HepG2 (cell line): ENCODE measurements around the gene APOC3. TPM values are rescaled to one million over a fixed set of nuclear protein-coding genes. Genes with fewer than 3 reads are reported as not detected.

Source experiments
- ATF7-NPFF ChIP-seq: sonication (generic); formaldehyde crosslinking; IDR thresholded peaks from 2 replicates; pipeline ENCODE4 v1.8.1; 2023; ENCODE audit warnings: mild to moderate bottlenecking, low read depth, missing genetic modification reagents, moderate library complexity
- CSRNP2 ChIP-seq: sonication (generic); formaldehyde crosslinking; conservative IDR thresholded peaks from 2 replicates; pipeline ENCODE4 v1.8.0; 2022; ENCODE audit warnings: low read depth, missing genetic modification reagents
- GATAD1 ChIP-seq: IDR thresholded peaks from 2 replicates; pipeline ENCODE4 v1.6.1; 2016; ENCODE audit warnings: missing genetic modification reagents, missing compliant biosample characterization
- GTF3A ChIP-seq: sonication (generic); formaldehyde crosslinking; conservative IDR thresholded peaks from 2 replicates; pipeline ENCODE4 v1.4.0; 2020; ENCODE audit warnings: mild to moderate bottlenecking, missing genetic modification reagents
- HNRNPL ChIP-seq: fragments of 200-400 bp; formaldehyde crosslinking; IDR thresholded peaks from 2 replicates; pipeline ENCODE4 v1.6.1; 2017; ENCODE audit warnings: mild to moderate bottlenecking, low read depth, low read length
- ISL2 ChIP-seq: sonication (generic); formaldehyde crosslinking; IDR thresholded peaks from 2 replicates; pipeline ENCODE4 v1.5.0; 2020; ENCODE audit warnings: missing genetic modification reagents
- RBFOX2 ChIP-seq: fragments of 200-400 bp; formaldehyde crosslinking; IDR thresholded peaks from 2 replicates; pipeline ENCODE4 v1.6.1; 2017; ENCODE audit warnings: low read depth, mild to moderate bottlenecking, low read length
- SIN3A ChIP-seq: IDR thresholded peaks from 2 replicates; pipeline ENCODE4 v1.6.1; 2011; ENCODE audit warnings: low read depth, mild to moderate bottlenecking, control low read depth, low read length, borderline replicate concordance
- SOX13 ChIP-seq, 3 experiments: fragments of 450-650 bp in 1 of 3; sonication (generic) in 1 of 3; formaldehyde crosslinking in 1 of 3; IDR thresholded peaks in 2 of 3; conservative IDR thresholded peaks in 1 of 3; 2 replicates each; pipeline versions ENCODE4 v1.5.0 to v1.6.1; 2016 to 2020; ENCODE audit warnings: antibody characterized with exemption in 1 of 3, mild to moderate bottlenecking in 1 of 3, missing compliant biosample characterization in 1 of 3, missing genetic modification reagents in 1 of 3, moderate library complexity in 1 of 3
- ZMYM3 ChIP-seq: sonication (generic); formaldehyde crosslinking; IDR thresholded peaks from 2 replicates; pipeline ENCODE4 v1.5.1; 2020; ENCODE audit warnings: mild to moderate bottlenecking, missing genetic modification reagents
- ZNF609 ChIP-seq: sonication (generic); formaldehyde crosslinking; IDR thresholded peaks from 2 replicates; pipeline ENCODE4 v1.4.0; 2020; ENCODE audit warnings: mild to moderate bottlenecking, missing genetic modification reagents, borderline replicate concordance
- ZSCAN9 ChIP-seq: IDR thresholded peaks from 2 replicates; pipeline ENCODE4 v1.6.1; 2016; ENCODE audit warnings: borderline replicate concordance
- polyA plus RNA-seq, 8 experiments: library from polyadenylated mRNA; depleted of rRNA in 3 of 8; stranded (reverse) in 7 of 8; unstranded in 1 of 8; fragments of >200 nt; fragmentation: Illumina TruSeq in 4 of 8; extraction: Trizol in 4 of 8; gene quantifications; 2 replicates each; pipeline versions ENCODE4 v1.2.1 to v1.2.3, GENCODE V29; 2011 to 2016; ENCODE audit warnings: low read depth in 4 of 8, missing spikeins in 1 of 8, mixed read lengths in 1 of 8; ENCODE audit not compliant: insufficient read depth in 1 of 8
- total RNA-seq, 5 experiments: library from RNA; depleted of rRNA; stranded (reverse); fragments of >200 nt; fragmentation: Illumina TruSeq; extraction: Trizol; gene quantifications; 2 replicates each; pipeline ENCODE4 v1.2.3, GENCODE V29; 2016; ENCODE audit warnings: low read depth in 1 of 5
- TF ChIP-seq, protein P1 (sequence below): sonication (generic); formaldehyde crosslinking; IDR thresholded peaks from 2 replicates; pipeline ENCODE4 v1.4.0; 2020; ENCODE audit warnings: missing genetic modification reagents
- TF ChIP-seq, protein P2 (sequence below): sonication (generic); formaldehyde crosslinking; IDR thresholded peaks from 2 replicates; pipeline ENCODE4 v1.5.1; 2020; ENCODE audit warnings: missing genetic modification reagents, mild to moderate bottlenecking, borderline replicate concordance
- TF ChIP-seq, protein P3 (sequence below): IDR thresholded peaks from 2 replicates; pipeline ENCODE4 v1.6.1; 2016; ENCODE audit warnings: low read depth, control low read depth

The APOC3 gene
- total and polyA plus RNA-seq, 2 of the 13 experiments (the other 11 are each of a cell fraction or from before 2014, with no cell fraction given): 314 to 687 TPM

GRCh38 chr11:116832350-116833290, 2.9 kb downstream of the APOC3 start (continued):
- TF ChIP-seq ISL2 (CRISPR knock-in tag) (peak; percentile 95), ZSCAN9 (peak; percentile 86), GATAD1 (CRISPR knock-in tag) (peak; percentile 82), SIN3A (peak; percentile 93), GTF3A (CRISPR knock-in tag) (no peak), CSRNP2 (CRISPR knock-in tag) (no peak), HNRNPL (peak; percentile 73), ZMYM3 (CRISPR knock-in tag) (peak; percentile 69; the same call in 1 of the 2 replicates), SOX13 (IDR thresholded peaks at IDR 0.05) (peak; percentile 99), SOX13 (CRISPR knock-in tag; conservative IDR thresholded peaks at IDR 0.05 in 1 of 2, IDR thresholded peaks at IDR 0.05 in 1 of 2) (peak in 1 of 2 experiments; percentile 100; a peak in 2 of 4 replicates), ZNF609 (CRISPR knock-in tag) (peak; percentile 98), RBFOX2 (peak; percentile 58), ATF7-NPFF (CRISPR knock-in tag) (peak; percentile 80; the same call in 1 of the 2 replicates)
- TF ChIP-seq, protein P1, sequence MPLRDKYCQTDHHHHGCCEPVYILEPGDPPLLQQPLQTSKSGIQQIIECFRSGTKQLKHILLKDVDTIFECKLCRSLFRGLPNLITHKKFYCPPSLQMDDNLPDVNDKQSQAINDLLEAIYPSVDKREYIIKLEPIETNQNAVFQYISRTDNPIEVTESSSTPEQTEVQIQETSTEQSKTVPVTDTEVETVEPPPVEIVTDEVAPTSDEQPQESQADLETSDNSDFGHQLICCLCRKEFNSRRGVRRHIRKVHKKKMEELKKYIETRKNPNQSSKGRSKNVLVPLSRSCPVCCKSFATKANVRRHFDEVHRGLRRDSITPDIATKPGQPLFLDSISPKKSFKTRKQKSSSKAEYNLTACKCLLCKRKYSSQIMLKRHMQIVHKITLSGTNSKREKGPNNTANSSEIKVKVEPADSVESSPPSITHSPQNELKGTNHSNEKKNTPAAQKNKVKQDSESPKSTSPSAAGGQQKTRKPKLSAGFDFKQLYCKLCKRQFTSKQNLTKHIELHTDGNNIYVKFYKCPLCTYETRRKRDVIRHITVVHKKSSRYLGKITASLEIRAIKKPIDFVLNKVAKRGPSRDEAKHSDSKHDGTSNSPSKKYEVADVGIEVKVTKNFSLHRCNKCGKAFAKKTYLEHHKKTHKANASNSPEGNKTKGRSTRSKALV (CRISPR knock-in tag): peak; percentile 71; the same call in 1 of the 2 replicates
- TF ChIP-seq, protein P2, sequence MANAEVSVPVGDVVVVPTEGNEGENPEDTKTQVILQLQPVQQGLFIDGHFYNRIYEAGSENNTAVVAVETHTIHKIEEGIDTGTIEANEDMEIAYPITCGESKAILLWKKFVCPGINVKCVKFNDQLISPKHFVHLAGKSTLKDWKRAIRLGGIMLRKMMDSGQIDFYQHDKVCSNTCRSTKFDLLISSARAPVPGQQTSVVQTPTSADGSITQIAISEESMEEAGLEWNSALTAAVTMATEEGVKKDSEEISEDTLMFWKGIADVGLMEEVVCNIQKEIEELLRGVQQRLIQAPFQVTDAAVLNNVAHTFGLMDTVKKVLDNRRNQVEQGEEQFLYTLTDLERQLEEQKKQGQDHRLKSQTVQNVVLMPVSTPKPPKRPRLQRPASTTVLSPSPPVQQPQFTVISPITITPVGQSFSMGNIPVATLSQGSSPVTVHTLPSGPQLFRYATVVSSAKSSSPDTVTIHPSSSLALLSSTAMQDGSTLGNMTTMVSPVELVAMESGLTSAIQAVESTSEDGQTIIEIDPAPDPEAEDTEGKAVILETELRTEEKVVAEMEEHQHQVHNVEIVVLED: peak; percentile 56; the same call in 1 of the 2 replicates
- TF ChIP-seq, protein P3, sequence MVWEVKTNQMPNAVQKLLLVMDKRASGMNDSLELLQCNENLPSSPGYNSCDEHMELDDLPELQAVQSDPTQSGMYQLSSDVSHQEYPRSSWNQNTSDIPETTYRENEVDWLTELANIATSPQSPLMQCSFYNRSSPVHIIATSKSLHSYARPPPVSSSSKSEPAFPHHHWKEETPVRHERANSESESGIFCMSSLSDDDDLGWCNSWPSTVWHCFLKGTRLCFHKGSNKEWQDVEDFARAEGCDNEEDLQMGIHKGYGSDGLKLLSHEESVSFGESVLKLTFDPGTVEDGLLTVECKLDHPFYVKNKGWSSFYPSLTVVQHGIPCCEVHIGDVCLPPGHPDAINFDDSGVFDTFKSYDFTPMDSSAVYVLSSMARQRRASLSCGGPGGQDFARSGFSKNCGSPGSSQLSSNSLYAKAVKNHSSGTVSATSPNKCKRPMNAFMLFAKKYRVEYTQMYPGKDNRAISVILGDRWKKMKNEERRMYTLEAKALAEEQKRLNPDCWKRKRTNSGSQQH (CRISPR knock-in tag): peak; percentile 41; the same call in 1 of the 2 replicates
